ENCODE data around the gene CDC42BPA. TPM values are rescaled to one million over a fixed set of nuclear protein-coding genes. Genes with fewer than 3 reads are reported as not detected.
A peak's percentile ranks its signal among the peaks of the same experiment; 100 is the strongest.

The CDC42BPA gene
- total RNA-seq, 1 experiment from 2014 or later = 30.1 TPM

GRCh38 chr1:226975259-226976250, 342.7 kb downstream of the CDC42BPA start:
- no peak overlapping the region for H4K8ac ChIP-seq (replicated peaks; ENCODE audit: insufficient read length, low read depth, low read length)
- no peak overlapping the region for H3T11ph ChIP-seq (ENCODE audit: low read length)
- no peak overlapping the region for H2BK15ac ChIP-seq (ENCODE audit: low read depth, low read length)
- H2BK5ac ChIP-seq (ENCODE audit: insufficient read length, low read length) = no peak overlapping the region
- no peaks in the 10 kb centered on the region for H3K9me3 ChIP-seq (ENCODE audit: control insufficient read depth, low read depth, low read length)
- no peak overlapping the region for H3K4ac ChIP-seq (ENCODE audit: low read depth, low read length)
- H2AFZ ChIP-seq (ENCODE audit: low read length) = no peak overlapping the region
- H2BK20ac ChIP-seq (ENCODE audit: low read depth, low read length, poor library complexity, severe bottlenecking) = no peak overlapping the region
- H4K91ac ChIP-seq (ENCODE audit: insufficient read length, low read depth, low read length) = no peak overlapping the region
- no peaks in the 10 kb centered on the region for H3K23me2 ChIP-seq (ENCODE audit: insufficient read length, low read depth, low read length, poor library complexity, severe bottlenecking)
- no peaks in the 10 kb centered on the region for H4K20me1 ChIP-seq (ENCODE audit: control insufficient read depth, insufficient read depth, insufficient read length)
- H2BK120ac ChIP-seq (ENCODE audit: low read depth, low read length, poor library complexity, severe bottlenecking) = no peak overlapping the region
- no peak overlapping the region for H4K5ac ChIP-seq (ENCODE audit: insufficient read length, low read depth, low read length)
- H3K79me1 ChIP-seq (ENCODE audit: insufficient read depth, low read depth, low read length, poor library complexity, severe bottlenecking) = no peaks in the 10 kb centered on the region
- H3K23ac ChIP-seq (ENCODE audit: insufficient read length, low read depth, low read length) = no peak overlapping the region
- Mint-ChIP-seq H3K27ac (0 out of 7 replicates have a peak overlapping the region, but pooled peaks of 1 of the 3 experiments have one; percentile 23), H3K4me1 (peaks cover 4 to 15% of the 10 kb centered on the region in 2 experiments; a peak in 3 of 4 replicates), H3K9me3 (peaks cover 7 to 8% of the 10 kb centered on the region in 2 experiments; a peak in 4 of 5 replicates), H3K36me3 (ENCODE audit: insufficient read depth in 1 of 3, low read depth in 3 of 3) (peaks cover 7 to 19% (median 10%) of the 10 kb centered on the region in 3 experiments), H3K27me3 (ENCODE audit: low read depth) (no peaks in the 10 kb centered on the region), H3K4me3 (no peak overlapping the region)
- TF ChIP-seq CTCF (conservative IDR thresholded peaks at IDR 0.05) = no peak
- no peak overlapping the region for H3K27ac ChIP-seq (ENCODE audit: insufficient read length, low read depth, low read length)
- no peak overlapping the region for H3K56ac ChIP-seq (ENCODE audit: insufficient read length, low read depth, low read length)
- H3K79me2 ChIP-seq (ENCODE audit: insufficient read depth, low read length) = no peaks in the 10 kb centered on the region
- H3K9ac ChIP-seq (ENCODE audit: extremely low read depth, insufficient read length, low read length) = no peak overlapping the region
- H3K4me2 ChIP-seq (ENCODE audit: insufficient read depth, insufficient read length, low read length) = no peak overlapping the region
- no peaks in the 10 kb centered on the region for H3K27me3 ChIP-seq (ENCODE audit: insufficient read depth, low read length)
- no peak overlapping the region for H2BK12ac ChIP-seq (ENCODE audit: insufficient read length, low read depth, low read length)
- H3K18ac ChIP-seq (ENCODE audit: insufficient read length, low read depth, low read length) = no peak overlapping the region
- no peak overlapping the region for H3K14ac ChIP-seq (ENCODE audit: insufficient read depth, low read length)
- no CpG with 5 or more reads among the region's 32 CpGs for WGBS (ENCODE audit: extremely low coverage, insufficient read length, low lambda C conversion rate)
- H3K4me1 ChIP-seq (ENCODE audit: insufficient read depth, low read length) = no peaks in the 10 kb centered on the region
- H2AK5ac ChIP-seq (ENCODE audit: insufficient read length, low read length) = no peak overlapping the region
- DNase-seq = peak; percentile 14

Data from H9 (cell line).